HG03378 (cell line): ENCODE data around the gene ZNF683.

Experiments used
- ATAC-seq: cut with Tn5 transposase; IDR thresholded peaks from one replicate; pipeline ENCODE4 v1.9.1; 2021; ENCODE audit warnings: mild to moderate bottlenecking, moderate library complexity; ENCODE audit not compliant: unreplicated experiment

The ZNF683 gene

DNA sequence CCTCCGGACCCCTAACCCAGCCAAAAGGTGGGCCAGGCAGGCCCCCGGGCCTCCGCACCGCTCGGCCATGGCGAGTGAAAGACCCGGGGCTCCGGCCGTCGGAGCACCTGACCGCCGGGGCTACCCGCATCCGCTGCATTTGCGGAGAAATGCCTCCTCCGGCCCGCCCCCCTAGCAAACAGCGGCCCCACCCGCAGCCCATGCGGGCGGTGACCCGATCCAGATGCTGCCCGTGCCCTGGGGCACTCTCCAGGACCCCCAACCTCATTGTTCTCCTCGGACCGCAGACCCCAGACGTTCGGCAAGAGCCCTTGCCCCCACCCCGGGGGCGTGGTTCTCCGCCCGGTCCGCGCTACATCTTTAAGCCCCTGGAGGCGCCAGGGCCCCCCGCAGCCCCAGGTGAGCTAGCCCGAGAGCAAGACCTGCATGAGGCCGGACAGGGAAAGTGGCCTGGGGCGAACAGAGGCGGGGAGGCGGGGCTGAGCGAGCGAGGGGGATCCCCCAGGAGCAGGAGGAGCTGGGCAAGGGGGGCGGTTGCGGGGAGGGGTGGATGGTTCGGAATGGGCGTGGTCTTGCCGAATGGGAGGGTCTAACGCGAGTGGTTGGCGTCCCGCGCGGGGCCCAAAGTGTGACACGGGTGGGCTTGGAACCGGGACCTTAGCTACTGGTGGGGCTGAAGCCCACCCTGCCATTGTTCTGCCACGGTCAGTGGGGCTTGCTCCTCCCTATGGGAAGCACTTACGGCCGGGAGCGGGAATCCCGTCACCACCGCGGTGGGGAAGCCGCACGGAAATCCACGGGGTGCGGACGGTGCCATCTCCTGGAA is 12.4 kb downstream of the ZNF683 start:
- ATAC-seq: no peak

DNA sequence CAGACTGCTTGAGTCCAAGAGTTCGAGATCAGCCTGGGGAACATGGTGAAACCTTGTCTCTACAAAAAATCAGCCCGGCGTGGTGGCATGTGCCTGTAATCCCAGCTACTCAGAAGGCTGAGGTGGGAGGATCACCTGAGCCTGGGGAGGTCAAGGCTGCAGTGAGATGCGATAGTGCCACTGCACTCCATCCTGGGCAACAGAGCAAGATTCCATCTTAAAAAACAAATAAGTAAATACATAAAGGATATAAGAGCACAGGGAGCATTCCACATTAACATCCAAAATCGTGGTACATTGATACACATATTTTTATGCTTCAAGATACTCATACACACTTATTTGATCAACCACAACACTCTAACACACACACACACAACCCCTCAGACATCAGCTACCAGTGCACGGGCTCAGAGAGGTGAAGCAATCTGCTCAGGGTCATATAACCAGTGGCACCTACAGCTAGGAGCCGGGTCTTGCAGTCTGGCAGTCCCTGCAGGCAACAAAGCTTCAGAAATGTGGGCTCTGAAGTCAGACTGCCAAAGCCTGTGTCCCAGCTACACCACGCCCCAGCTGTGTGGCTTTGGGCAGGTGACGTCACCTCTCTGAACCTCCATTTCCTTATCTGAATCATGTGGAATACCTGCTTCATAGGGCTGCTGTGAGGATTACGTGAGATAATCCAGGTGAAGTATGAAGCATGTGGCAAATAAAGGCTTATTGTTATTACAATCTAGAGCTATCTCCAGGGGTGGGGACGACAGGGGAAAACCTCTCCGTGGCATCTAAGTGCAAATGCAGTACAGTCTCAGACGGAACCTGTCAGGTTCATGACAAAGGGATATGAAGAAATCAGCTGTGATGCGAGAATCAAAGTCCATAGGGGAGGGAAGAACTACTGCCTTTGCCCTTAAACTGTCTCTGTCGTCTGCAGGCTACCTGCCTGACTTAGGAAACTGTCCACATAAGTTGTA is 13.9 kb downstream of the ZNF683 start:
- ATAC-seq: no peak

DNA sequence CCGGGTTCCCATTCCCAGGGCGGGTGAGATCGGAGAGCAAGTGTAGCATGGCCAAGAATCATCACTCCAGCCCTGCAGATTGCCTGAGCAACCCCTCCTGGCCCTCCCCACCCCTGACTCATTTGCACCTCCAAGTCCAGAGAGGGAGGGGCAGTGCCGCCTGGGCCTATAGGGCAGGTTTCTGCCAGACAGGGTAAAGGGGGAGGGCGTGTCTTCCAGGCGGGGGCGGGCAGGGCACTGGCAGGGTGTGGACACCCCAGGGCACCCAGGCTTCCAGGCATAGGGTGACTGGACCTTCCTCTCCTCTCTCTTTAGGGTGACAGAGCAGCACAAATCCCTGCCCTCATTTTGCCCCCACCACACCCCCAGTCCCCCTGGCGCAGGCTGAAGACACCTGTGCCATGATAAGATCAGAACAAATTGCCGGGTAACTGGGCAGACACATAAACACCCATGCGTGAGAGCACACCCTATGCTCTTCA is 15.4 kb downstream of the ZNF683 start:
- no peak for ATAC-seq

DNA sequence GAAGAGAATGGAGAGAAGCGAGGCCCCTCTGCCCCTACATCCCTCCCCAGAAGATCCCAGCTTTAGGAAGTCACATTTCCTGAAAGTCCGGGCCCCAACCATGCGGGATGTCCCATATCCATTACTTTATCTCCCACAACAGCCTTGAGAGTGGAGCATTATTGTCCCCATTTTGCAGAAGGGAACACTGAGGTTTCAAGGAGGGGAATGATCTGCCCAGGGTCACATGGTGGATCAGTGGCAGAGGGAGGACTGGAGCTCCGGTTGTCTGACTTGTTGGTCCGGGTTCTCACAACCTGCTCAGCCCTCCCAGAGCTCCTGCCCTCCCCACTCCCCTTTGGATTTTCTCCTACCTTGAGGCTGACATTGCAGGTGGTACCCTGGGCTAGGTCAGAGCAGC is 16.4 kb downstream of the ZNF683 start:
- no peak for ATAC-seq

DNA sequence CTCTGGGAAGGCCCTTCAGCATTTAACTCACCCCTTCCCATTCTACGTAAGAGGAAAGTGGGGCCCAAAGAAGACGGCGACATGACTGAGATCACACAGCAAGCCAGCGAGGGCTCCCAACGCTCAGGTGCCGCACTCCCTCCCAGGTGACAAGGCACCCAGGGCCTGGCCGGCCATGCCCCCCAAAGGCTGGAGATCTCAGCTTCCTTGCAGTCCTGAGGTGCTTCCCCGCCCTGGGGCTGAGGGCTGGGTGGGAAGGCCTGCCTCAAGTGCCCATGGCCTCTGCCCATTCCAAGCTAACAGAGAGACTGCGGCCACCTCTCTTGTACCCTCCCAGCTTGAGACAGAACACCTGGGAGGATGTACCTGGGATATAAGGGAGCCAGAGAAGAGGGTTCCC is 17.6 kb downstream of the ZNF683 start:
- no peak for ATAC-seq

DNA sequence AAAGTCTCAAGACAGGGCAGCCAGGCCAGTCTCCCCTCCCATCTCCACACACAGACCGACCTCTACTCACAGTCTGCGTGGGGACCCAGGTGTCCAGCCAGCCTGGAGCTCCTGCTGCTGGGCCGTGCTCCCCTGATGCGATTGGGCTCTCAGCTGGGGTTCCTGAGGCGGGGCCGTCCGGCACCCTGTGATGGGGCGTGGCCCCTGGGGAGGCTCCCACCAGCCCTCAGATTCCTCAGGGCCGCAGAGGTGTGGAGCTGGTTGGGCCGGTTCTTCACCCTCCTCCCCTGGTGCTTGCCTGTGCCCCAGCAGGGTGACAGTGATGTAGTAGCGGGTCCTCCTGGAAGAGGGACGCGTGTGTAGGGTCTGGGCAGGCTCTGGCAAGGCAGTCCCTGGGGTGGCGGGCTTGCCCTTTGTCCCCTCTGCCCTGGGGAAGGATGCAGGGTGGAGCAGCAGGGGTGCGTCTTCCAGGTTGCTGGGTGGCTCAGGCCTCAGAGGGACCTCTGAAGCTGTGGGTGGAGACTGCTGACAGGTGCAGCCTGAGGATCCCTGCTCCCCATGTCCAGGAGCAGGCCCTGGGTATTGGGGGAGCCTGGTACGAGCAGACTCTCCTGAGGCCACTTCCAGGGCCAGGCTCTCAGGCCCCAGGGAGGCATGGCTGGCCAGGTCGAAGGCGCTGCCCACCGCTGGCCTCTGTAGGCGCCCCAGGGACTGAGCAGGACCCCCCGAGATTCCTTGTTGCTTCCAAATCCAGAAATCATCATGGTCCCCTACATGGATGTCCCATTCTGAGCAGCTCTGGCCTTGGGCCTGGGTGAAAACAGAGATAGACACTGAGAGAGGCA is 18.4 kb downstream of the ZNF683 start, which contains the start of gene CRYBG2:
CRYBG2 (minus strand) TSS at position 155 of the 845 bp plus-strand sequence. CDS start 7,473 bp downstream, outside the sequence.
- no peak for ATAC-seq

DNA sequence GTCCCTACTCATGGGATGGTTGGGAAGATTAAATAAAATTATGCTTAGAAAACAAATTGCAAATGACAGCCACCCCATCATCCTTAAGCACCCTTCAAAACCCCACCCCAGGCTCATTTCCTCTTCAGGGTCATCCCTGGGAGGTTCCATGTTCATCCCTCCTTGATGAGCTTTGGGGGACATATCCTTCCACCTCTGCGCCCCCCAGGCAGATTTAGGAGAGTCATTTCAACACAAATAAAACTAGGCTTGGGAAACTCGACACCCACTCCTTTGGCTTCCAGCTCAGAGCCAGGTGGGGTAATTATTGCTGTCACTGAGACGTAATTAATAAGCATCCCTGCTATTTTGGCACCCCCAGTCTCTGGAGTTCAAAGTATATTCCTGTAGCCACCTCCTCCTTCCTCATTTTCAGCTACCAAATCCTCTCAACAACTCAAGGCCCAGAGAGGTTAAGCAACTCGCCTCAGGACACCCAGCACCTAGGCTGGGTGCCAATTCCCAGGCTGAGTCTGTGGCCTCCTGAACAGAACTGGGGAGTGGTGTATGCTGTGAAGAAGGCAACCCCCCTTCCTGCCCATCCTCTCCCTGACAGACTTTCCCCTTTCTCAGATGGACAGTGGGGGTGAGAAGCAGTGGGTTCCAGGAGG is 19.2 kb downstream of the ZNF683 start:
- no peak for ATAC-seq

DNA sequence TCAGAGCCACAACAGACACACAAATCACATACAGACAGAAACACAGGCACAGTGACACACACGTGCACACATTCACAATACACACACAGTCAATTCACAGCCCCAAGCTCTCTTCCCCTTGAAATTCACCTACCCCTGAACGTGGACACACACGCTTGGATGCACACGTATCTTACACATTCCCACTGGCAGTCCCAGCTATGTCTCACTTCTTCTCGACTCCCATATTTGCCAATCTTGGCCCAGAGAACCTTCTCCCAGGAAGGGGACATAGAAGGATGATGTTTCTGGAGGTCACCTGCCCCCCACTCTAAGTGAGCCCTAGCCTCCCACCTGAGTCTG is 20.2 kb downstream of the ZNF683 start:
- no peak for ATAC-seq

DNA sequence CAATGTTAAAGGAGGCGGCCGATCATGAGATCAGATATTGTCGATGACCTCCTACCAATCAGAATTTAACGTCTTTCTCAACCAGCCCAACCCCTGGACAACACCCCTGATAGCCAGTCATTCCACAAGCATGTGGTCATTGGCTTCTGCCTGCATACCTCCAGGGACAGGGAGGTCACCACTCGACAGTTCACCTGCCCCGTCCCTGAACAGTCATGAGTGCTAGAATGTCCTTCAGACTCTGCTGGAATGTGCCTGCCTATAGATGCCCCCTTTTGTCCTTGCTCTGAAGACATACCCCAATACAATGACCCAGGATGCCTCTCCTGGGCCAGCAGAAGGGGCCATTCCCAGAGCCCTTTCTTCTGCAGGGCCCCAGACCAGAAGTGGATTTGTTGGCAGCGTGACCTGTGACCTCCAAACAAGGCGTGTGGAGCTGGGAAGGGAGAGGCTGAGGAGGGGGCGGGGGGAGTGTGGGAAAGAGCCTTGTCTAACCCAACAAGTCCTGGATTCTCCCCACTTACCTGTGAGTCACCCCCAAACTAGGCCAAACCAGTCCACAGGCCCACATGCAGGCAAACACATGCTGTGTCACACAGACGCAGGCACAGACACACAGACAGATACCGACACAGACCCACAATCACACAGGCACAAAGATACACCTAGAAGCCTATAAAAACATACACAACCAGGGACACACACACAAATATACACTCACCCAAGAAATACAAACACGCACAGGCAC is 20.8 kb downstream of the ZNF683 start:
- no peak for ATAC-seq

DNA sequence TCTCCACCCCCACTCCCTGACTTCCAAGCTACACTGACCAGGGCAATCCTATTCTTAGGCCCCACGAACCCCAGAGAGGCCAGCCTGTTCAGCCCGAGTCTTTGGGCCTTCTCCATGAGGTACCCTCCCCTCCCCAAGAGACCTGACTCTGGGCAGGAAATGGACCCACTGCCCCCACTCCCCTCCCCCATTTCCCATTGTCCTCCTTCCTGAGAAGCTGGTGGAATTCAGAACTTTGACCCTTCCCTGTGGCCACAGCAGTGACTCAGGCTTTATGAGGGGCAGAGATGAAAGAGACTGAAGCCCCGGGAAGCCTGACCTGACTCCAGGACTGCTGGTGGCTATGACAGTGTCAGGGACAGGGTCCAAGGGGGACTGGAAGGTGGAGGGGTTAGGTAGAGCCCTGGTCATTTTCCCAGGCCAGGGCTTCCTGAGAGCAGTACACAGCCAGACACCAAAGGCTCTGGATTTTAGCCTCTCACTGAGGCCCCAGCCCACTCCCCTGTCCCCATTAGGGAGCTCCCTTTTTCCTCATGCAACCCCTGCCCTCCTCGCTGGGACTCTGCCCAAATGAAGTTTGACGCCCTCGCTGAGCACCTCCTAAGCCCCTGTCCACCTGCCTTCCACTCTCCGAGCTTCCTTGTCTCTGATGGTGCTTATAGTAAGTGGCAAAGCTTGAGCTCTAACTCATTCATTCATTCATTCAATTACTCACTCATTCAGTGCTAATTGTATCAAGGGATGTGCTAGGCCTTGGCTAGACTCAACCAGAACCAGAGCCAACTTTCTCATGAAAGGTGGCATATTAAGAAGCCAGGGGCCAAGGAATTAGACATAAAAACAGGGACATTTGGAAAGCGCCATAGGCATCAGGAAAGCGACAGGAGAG is 21.6 kb downstream of the ZNF683 start:
- no peak for ATAC-seq

DNA sequence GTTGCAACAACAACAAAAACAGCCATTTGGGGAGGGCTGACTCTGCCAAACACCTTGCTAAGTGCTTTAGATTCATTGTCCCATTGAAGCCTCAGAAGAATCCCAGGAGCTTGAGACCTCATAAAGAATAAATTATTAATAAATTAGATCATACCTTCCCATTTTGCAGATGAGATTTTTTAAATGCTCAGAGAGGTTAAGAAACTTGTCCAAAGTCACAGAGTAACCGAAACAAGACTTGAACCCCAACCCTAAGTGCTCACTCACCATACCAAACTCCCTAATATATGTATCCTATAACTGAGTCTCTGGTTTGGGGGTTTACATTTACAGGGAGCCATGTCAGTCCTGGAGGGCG is 22.2 kb downstream of the ZNF683 start:
- ATAC-seq: no peak

DNA sequence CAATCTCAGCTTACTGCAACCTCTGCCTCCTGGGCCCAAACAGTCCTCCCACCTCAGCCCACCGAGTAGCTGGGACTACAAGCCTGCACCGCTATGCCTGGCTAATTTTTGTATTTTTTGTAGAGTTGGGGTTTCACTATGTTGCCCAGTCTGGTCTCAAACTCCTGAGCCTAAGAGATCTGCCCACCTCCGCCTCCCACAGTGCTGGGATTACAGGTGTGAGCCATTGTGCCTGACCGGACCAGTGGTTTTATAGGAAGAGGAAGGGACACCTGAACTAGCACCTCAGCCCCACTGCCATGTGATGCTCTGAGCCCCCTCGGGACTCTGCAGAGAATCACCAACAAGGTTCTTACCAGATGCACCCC is 22.7 kb downstream of the ZNF683 start:
- no peak for ATAC-seq

DNA sequence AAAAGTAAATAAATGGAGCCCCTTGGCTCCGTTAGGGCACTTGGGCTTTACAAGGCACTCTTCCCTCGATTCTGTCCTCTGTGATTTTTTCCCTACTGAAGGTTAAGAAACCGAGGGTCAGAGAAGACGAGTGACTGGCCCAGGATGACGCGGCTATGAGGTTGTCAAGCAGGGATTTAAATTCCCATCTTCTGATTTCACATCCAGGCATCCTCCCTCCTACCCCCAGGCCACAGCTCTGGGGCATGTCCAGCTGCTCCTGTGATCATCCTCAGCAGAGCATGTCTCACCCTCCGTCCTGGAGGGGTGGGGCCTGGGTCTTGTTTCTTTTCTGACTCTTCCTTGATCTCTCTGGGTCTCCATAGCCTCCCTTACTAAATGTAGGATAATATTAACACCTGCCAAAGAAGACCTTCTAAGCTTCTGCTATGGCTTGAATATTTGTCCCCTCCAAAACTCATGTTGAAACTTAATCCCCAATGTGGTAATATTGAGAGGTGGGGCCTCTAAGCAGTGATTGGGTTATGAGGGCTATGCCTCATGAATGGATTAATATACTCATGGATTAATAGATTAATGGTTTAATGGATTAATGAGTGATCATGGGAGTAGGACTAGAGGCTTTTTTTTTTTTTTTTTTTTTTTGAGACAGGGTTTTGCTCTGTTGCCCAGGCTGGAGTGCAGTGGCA is 23.2 kb downstream of the ZNF683 start:
- no peak for ATAC-seq

DNA sequence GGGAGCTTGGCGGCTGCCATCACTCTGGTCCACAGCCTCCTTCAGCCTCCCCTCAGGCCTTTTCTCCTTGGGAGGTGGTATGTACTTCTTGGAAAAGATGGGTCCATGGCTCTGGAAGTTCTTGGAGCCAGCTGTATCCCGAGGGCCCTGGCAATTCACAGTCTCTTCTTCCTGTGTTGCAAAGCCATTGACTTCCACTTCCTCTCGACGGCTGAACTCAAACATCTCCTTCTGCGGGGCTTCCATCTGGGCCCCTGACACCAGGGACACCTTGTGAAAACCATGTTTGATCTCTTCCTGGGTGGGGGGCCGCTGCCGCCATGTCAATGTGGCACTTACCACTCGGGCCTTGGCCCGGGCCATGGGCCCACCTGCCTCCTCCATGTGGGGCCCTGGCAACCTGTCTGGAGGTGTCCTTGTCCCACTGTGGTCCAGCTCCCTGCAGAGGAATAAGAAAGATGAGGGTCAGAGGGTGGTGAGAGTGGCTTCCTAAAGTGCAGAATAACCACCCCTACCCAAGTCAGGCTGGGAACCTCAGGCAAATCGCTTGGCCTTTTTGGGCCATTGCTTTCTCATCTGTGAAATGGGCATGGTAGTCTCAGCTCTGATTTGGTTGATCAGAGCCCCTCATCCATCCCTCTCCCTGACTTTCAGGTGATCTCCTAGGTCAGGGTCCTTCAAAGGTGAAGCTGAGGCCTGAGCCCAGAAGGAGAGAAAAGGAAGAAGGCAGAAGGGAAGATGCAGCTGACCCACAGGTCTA is 26.1 kb downstream of the ZNF683 start:
- no peak for ATAC-seq

DNA sequence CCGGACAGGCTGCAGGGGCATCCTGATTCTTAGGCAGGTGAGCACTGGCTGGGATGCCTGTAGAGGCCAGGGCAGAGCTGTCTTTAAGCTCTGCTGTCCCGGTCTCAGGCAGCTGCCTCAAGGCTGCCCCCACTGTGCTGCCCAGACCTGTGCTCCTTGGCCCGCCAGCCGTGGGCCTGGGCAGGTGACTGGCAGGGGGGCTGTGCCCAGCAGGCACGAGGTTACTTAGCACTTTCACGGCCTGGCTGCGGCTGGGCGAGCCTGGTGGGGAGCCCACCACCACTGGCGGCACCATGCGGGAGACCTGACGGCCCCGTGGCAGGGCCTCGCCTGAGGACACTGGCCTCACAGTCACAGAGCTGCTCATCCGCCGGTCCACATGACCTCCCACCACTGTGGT is 26.8 kb downstream of the ZNF683 start:
- no peak for ATAC-seq

DNA sequence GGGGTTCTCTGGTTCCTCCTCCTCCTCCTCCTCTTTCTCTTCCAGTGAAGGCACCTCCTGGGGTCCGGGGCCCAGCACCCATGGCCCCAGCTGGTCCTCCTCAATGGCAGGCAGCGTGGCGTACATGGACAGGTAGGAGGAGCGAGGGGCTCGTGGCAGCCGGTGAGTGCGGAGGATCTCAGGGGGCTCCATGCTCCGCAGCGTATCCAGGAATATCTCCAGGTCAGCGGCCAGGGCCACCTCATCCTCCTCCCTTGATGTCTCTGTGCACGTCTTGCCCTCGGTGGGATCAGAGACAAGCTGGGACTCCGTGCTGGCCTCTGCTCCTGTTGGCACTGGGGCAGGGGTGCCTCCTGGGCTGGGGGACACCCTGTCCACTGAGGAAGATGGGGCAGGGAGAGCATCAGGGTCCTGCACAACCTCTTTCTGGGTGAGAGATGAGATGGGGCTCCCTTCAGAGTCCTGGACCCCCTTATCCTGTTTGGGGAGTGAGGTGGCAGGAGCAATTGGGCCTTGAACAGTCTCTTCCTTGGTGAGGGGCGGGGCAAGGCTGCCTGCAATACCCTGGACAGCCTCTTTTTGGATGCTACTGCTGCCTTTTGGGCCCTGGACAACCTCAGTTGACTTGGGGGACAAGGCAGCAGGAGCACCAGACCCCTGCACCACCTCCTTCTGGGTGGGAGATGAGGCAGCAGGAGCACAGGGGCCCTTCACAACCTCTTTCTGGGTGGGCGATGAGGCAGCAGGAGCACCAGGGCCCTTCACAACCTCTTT is 28.2 kb downstream of the ZNF683 start:
- ATAC-seq: no peak

DNA sequence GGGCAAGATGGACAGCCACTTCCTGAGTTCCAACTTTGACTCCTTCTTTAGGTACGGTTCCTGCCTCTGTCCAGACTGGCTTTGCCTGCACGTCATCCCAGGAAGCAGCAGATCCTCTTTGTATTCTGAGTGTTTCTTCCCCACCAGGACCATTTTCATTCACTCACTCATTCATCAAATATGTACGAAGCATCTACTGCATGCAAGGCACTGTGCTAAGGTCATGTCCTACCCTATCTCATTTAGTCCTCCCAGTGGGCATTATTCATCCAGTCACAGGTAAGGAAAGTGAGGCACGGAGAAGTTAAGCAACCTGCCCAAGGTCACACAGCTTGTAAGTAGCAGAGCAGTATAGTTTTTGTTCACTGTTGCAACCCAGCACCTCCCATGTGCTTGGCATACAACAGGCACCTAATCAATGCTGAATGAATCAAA is 32.5 kb downstream of the ZNF683 start:
- no peak for ATAC-seq
